ENCODE data around the gene OLFM1. TPM values are rescaled to one million over a fixed set of nuclear protein-coding genes. Genes with fewer than 3 reads are reported as not detected.
"Not testable (repeated sequence)": the region's sequence is repeated elsewhere in the genome, so short reads cannot be mapped to it uniquely, and the experiment has no call there.

The OLFM1 gene
- polyA plus RNA-seq, 3 donors: 6.5 to 24.8 (median 15.2) TPM

DNA sequence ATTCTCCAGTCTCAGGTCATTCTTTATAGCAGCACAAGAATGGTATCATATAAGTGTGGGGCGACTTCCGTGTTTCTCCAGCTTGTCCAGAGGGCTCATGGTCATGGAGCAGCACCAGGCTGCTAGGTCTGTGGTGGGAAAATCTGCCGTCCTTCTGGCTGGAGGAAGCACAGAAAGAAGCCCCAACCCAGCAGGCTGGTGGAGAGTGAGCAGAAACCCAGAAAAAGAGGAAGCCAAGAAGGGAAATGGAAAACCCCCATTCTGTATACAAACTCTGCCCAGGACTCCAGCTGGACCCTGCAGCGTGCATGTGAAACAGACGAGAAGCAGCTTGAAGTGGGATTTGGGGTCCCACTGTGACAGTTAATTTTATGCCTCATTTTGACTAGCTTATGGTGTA is 34.3 kb upstream of the OLFM1 start:
- WGBS, 3 donors: 49 to 65% (median 58%) methylated on average over 5 of the region's 5 CpGs
- no peak overlapping the region for H3K27ac ChIP-seq (ENCODE audit: low read depth, low read length)

- no peak overlapping the region for H3K27ac ChIP-seq (ENCODE audit: low read depth, low read length)
- 67 to 89% (median 87%) methylated on average over 3 of the region's 3 CpGs for WGBS, 3 donors
These were observed 32.3 kb upstream of the OLFM1 start for GRCh38 chr9:135055181-135055580.

DNA sequence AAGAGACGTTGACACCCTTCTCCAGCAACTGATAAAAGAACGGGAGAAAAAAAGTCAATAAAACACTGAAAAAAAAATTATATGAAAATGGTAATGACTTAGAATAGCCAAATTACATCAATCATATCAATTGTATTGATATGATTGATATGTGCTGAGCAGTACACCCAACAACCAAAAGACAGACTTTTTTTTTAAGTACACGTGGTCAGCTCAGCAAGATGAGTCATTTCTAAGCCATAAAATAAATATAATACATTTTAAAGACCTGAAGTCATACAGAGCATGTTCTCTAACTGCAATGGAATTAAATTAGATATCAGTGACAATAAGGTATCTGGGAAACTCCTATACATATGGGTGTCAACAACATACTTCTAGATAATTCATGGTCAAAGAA is 30.9 kb upstream of the OLFM1 start:
- no peak overlapping the region for H3K27ac ChIP-seq (ENCODE audit: low read depth, low read length)
- 38 to 70% (median 65%) methylated on average over 3 of the region's 3 CpGs for WGBS, 3 donors

DNA sequence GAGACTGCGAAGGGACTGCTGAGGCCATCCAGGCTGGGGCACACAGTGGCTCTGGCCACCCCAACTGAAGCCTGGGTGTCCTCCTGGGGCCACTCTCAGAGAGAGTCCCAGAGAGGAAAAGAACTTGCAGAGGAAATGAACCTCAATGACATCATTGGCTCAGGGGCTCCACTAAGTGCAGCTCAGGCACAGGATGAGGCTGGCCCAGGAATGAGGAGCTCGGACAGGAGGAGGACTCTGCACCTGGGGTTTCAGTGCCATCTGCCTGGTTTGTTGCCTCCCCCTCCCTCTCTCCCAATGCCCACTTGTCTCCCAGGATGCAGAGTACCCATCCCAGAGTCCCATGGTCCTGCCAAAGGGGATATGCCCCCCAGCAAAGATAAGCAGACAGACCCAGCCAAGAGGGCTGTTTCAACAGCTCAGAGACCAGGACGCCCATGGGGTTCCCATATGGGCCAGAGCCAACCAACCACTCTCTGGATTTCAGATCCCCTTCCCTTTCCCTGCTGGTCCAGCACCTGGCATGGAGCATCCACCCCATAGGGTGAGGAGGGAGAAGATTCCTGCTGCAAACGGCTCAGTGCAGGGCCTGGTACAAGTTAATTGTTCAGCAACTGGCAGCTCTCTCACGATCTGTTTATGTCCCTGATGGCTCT is 26.9 kb upstream of the OLFM1 start:
- WGBS, 3 donors: 38 to 55% (median 50%) methylated on average over 5 of the region's 5 CpGs
- H3K27ac ChIP-seq (ENCODE audit: low read depth, low read length): no peak overlapping the region

- WGBS, 3 donors: 70 to 76% (median 75%) methylated on average over 12 of the region's 12 CpGs
- H3K27ac ChIP-seq (ENCODE audit: low read depth, low read length): no peak overlapping the region
These were observed 26.0 kb upstream of the OLFM1 start for GRCh38 chr9:135061441-135061840.

- H3K27ac ChIP-seq (ENCODE audit: low read depth, low read length): no peak overlapping the region
- WGBS, 3 donors: 69 to 93% (median 92%) methylated on average over 5 of the region's 5 CpGs
These were observed 25.2 kb upstream of the OLFM1 start for GRCh38 chr9:135062254-135062653.

GRCh38 chr9:135063466-135063865 is 24.0 kb upstream of the OLFM1 start:
- H3K27ac ChIP-seq (ENCODE audit: low read depth, low read length): not testable (repeated sequence)
- WGBS, 3 donors: 58 to 76% (median 73%) methylated on average over 4 of the region's 4 CpGs

GRCh38 chr9:135063888-135064287 is 23.6 kb upstream of the OLFM1 start:
- 64 to 76% (median 74%) methylated on average over 4 of the region's 4 CpGs for WGBS, 3 donors
- not testable (repeated sequence) for H3K27ac ChIP-seq (ENCODE audit: low read depth, low read length)

GRCh38 chr9:135065151-135065550 is 22.3 kb upstream of the OLFM1 start:
- H3K27ac ChIP-seq (ENCODE audit: low read depth, low read length): no peak overlapping the region
- 79 to 91% (median 85%) methylated on average over 4 of the region's 4 CpGs for WGBS, 3 donors

- no peak overlapping the region for H3K27ac ChIP-seq (ENCODE audit: low read depth, low read length)
- 56 to 77% (median 70%) methylated on average over 4 of the region's 4 CpGs for WGBS, 3 donors
These were observed 21.7 kb upstream of the OLFM1 start for GRCh38 chr9:135065804-135066203.

- no peak overlapping the region for H3K27ac ChIP-seq (ENCODE audit: low read depth, low read length)
- 74 to 87% (median 85%) methylated on average over 7 of the region's 7 CpGs for WGBS, 3 donors
These were observed 21.2 kb upstream of the OLFM1 start for GRCh38 chr9:135066291-135066690.

DNA sequence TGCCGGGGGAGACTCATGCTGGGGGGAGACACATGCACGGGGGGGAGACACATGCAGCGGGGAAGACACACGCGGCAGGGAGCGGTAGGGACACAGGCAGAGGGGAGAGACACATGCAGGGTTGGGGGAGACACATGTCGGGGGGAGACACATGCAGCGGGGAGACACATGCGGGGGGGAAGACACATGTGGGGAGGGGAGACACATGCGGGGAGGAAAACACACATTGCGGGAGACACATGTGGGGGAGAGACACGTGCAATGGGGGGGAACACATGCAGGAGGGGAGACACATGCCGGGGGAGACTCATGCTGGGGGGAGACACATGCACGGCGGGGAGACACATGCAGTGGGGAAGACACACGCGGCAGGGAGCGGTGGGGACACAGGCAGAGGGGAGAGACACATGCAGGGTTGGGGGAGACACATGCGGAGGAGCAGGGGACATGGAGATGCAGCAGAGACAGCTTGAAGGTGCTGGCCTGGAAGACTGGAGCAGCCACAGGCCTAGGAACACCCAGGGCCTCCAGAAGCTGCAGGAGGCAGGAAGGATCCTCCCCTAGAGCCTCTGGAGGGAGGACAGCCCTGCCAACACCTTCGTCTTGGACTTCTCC is 20.3 kb upstream of the OLFM1 start:
- H3K27ac ChIP-seq (ENCODE audit: low read depth, low read length): no peak overlapping the region
- 79 to 90% (median 86%) methylated on average over 19 to 20 of the region's 20 CpGs for WGBS, 3 donors

GRCh38 chr9:135068776-135069415 is 18.6 kb upstream of the OLFM1 start:
- H3K27ac ChIP-seq (ENCODE audit: low read depth, low read length): no peak overlapping the region
- 72 to 74% (median 72%) methylated on average over 18 of the region's 18 CpGs for WGBS, 3 donors

- 31 to 40% (median 35%) methylated on average over 14 to 15 of the region's 15 CpGs for WGBS, 3 donors
- H3K27ac ChIP-seq (ENCODE audit: low read depth, low read length): no peak overlapping the region
These were observed 17.8 kb upstream of the OLFM1 start for GRCh38 chr9:135069558-135070197.

DNA sequence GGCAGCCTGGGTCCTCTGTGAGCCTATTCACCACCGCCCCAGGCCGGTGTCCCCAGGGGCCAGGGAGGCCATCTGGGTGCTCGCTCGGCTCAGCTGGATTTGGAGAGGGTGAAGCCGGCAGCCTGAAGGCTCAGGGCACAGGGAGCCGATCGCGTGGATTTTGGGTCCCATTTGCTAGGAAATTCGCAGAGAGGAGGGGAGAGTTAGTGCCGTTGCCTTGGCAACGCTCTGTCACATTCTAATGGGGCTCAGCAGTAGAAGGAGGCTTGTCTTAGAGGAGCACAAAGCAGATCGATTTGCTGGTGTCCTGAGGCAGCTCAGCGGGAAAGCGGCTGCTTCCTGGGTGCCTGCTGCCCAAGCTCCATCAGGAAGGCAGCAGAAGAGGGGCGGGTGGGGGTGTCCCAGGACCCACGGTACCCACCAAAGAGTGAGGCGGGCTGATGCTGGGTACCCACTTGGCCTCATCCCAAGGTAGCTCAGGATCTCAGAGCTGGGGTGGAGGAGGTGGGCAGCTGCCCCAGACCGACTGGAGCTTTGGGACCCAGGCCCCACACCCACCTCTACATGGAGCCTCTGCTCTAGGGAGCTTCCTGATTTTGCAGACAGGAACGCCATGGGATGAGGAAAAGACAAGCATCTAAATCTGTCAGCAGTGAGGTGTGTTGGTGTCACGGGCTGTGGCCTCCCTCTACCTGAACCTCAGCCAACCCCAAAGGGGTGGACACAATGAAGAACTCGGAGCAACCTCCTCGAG is 17.1 kb upstream of the OLFM1 start:
- WGBS, 3 donors: 30 to 46% (median 42%) methylated on average over 22 of the region's 22 CpGs
- H3K27ac ChIP-seq (ENCODE audit: low read depth, low read length): no peak overlapping the region

DNA sequence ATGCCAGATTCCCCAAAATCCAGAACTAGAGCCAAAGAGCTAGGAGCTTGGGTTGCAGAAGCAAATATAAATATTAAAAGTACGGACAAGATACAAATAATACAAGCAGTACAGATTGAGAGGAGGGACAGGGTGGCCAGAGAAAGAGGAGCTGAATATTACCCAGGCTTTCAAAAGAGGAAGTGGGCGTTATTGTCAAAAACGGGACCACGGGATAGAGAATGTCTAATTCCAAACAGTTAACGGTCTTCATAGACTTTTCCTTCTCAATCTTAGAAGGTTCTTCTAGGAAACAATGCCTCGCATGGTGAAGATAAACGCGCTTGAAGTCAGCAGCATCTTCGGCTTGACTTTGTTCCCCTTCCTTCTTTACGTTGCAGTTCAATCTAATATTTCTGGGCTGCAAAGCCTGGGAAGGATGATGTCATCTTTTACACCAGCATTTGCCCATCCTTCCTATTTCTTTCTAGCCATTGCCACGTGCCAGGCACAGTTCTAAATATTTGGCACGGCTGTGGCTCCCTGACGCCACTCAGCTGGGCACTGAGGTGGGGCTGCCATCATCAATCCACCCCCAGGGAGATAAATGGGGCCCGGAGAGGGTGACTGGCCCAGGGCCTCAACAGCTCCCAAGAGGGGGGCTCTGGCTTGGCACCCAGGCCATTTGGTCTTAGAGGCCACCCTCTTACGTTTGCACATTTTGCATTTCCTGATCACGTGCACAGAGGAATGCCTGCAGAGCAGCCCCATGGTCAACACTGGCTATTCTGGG is 16.3 kb upstream of the OLFM1 start:
- WGBS, 3 donors: 62 to 69% (median 62%) methylated on average over 16 of the region's 16 CpGs
- H3K27ac ChIP-seq (ENCODE audit: low read depth, low read length): no peak overlapping the region

GRCh38 chr9:135073081-135073740 is 14.3 kb upstream of the OLFM1 start:
- 81 to 85% (median 82%) methylated on average over 13 of the region's 13 CpGs for WGBS, 3 donors
- no peak overlapping the region for H3K27ac ChIP-seq (ENCODE audit: low read depth, low read length)
